Naive thymus-derived CD8-positive, alpha-beta T cell (primary cell): ENCODE results near the gene TEX51. TPM values are rescaled to one million over a fixed set of nuclear protein-coding genes. Genes with fewer than 3 reads are reported as not detected.

ENCODE experiments used
- ATAC-seq, 2 donors: fragments of 150-1000 bp; cut with Tn5 transposase in 1 of 2; sonication (Bioruptor Pico), chemical (Tn5 transposase) in 1 of 2; 1 replicate in 1 of 2; 2 replicates in 1 of 2; pipeline ENCODE4 v1.10.0; 2021; ENCODE audit warnings: mild to moderate bottlenecking in 2 of 2, moderate library complexity in 2 of 2
- POLR2A ChIA-PET: fragments of 350-600 bp; sonication (Branson Sonifier 250); formaldehyde crosslinking; loops from one replicate; lab custom pipeline; 2021; ENCODE audit warnings: antibody characterized with exemption; lab: Charles Lee
- DNase-seq, 10 donors: peaks; one replicate each; pipeline versions ENCODE4 v3.0.0 to v3.0.0-alpha.2; 2020 to 2022
- H3K27ac Mint-ChIP-seq, 10 donors: one replicate each; pipeline ENCODE4 v1.8.0; 2020 to 2022; ENCODE audit warnings: mild to moderate bottlenecking in 10 of 10, mixed read lengths in 10 of 10, moderate library complexity in 4 of 10, inconsistent platforms in 1 of 10
- H3K27me3 Mint-ChIP-seq, 5 donors: one replicate each; pipeline ENCODE4 v1.8.0; 2021 to 2022; ENCODE audit warnings: mixed read lengths in 5 of 5
- H3K36me3 Mint-ChIP-seq, 3 donors: one replicate each; pipeline ENCODE4 v1.8.0; 2020 to 2022; ENCODE audit warnings: mixed read lengths in 3 of 3, mild to moderate bottlenecking in 2 of 3, inconsistent platforms in 1 of 3
- H3K4me1 Mint-ChIP-seq, 4 donors: one replicate each; pipeline ENCODE4 v1.8.0; 2021 to 2022; ENCODE audit warnings: mixed read lengths in 4 of 4
- H3K4me3 Mint-ChIP-seq, 10 donors: one replicate each; pipeline ENCODE4 v1.8.0; 2020 to 2022; ENCODE audit warnings: mild to moderate bottlenecking in 10 of 10, mixed read lengths in 10 of 10, moderate library complexity in 6 of 10, inconsistent platforms in 1 of 10
- H3K9me3 Mint-ChIP-seq, 9 donors: one replicate each; pipeline ENCODE4 v1.8.0; 2020 to 2022; ENCODE audit warnings: mixed read lengths in 9 of 9, mild to moderate bottlenecking in 3 of 9, inconsistent platforms in 1 of 9, moderate library complexity in 1 of 9
- polyA plus RNA-seq, 3 donors: library from polyadenylated mRNA; unstranded; fragments of 300-500 nt; fragmentation: Illumina TruSeq; gene quantifications; one replicate each; pipeline ENCODE4 v1.2.3, GENCODE V29; 2021
- total RNA-seq, 8 experiments: library from RNA in 2 of 8; stranded (reverse) in 2 of 8; gene quantifications; one replicate each; pipeline ENCODE4 v1.2.3 and lab custom pipeline; 2021 to 2026

TEX51 gene
- total and polyA plus RNA-seq, 5 experiments from 2014 or later, result not detected

GRCh38 chr2:126934809-126935208 is 36.1 kb downstream of the TEX51 start:
- no peak for DNase-seq
- H3K9me3 Mint-ChIP-seq, result peaks cover 0 to 11% (median 9%) of the 10 kb centered on the region in 9 donors
- no peak overlapping the region for H3K4me3 Mint-ChIP-seq
- peaks cover 7 to 40% (median 15%) of the 10 kb centered on the region in 5 donors for H3K27me3 Mint-ChIP-seq
- ATAC-seq, result no peak
- peaks cover 2 to 11% (median 7%) of the 10 kb centered on the region in 4 donors for H3K4me1 Mint-ChIP-seq
- POLR2A ChIA-PET, result no interaction called here
- peaks cover 0 to 7% (median 6%) of the 10 kb centered on the region in 3 donors for H3K36me3 Mint-ChIP-seq
- H3K27ac Mint-ChIP-seq, result peak overlapping the region in 1 of 10 donors; percentile 21

- peaks cover 2 to 11% (median 7%) of the 10 kb centered on the region in 4 donors for H3K4me1 Mint-ChIP-seq
- DNase-seq, result no peak
- POLR2A ChIA-PET, result no interaction called here
- peak overlapping the region in 1 of 10 donors; percentile 7 for H3K27ac Mint-ChIP-seq
- peaks cover 7 to 36% (median 13%) of the 10 kb centered on the region in 5 donors for H3K27me3 Mint-ChIP-seq
- no peak overlapping the region for H3K4me3 Mint-ChIP-seq
- peaks cover 0 to 1% (median 0%) of the 10 kb centered on the region in 9 donors for H3K9me3 Mint-ChIP-seq
- no peak for ATAC-seq
- H3K36me3 Mint-ChIP-seq, result peaks cover 0 to under 1% (median 0%) of the 10 kb centered on the region in 3 donors
Observed at GRCh38 chr2:126935774-126936173, 37.1 kb downstream of the TEX51 start.

GRCh38 chr2:126936219-126936723 is 37.6 kb downstream of the TEX51 start:
- Mint-ChIP-seq H3K4me3 (no peak overlapping the region), H3K27me3 (peaks cover 7 to 36% (median 13%) of the 10 kb centered on the region in 5 donors), H3K9me3 (no peaks in the 10 kb centered on the region), H3K36me3 (no peaks in the 10 kb centered on the region), H3K27ac (no peak overlapping the region), H3K4me1 (peaks cover 2 to 11% (median 7%) of the 10 kb centered on the region in 4 donors)
- ATAC-seq (no peak), DNase-seq (no peak)
- POLR2A ChIA-PET, result no interaction called here

- Mint-ChIP-seq H3K4me3 (no peak overlapping the region), H3K9me3 (peaks cover 0 to 15% (median 6%) of the 10 kb centered on the region in 9 donors), H3K27ac (no peak overlapping the region), H3K27me3 (peaks cover 11 to 31% (median 16%) of the 10 kb centered on the region in 5 donors), H3K36me3 (peaks cover 3 to 13% (median 9%) of the 10 kb centered on the region in 3 donors), H3K4me1 (peaks cover 5 to 20% (median 15%) of the 10 kb centered on the region in 4 donors)
- POLR2A ChIA-PET, result no interaction called here
- no peak for ATAC-seq
- DNase-seq, result no peak
Observed at GRCh38 chr2:126940331-126940730, 41.6 kb downstream of the TEX51 start.

GRCh38 chr2:126942427-126943203 is 43.9 kb downstream of the TEX51 start:
- Mint-ChIP-seq H3K27me3 (peaks cover 9 to 22% (median 16%) of the 10 kb centered on the region in 5 donors), H3K4me3 (no peak overlapping the region), H3K9me3 (peaks cover 0 to 15% (median 6%) of the 10 kb centered on the region in 9 donors), H3K4me1 (peaks cover 2 to 30% (median 14%) of the 10 kb centered on the region in 4 donors), H3K27ac (no peak overlapping the region), H3K36me3 (peaks cover 3 to 13% (median 9%) of the 10 kb centered on the region in 3 donors)
- ATAC-seq, result no peak
- no peak for DNase-seq
- POLR2A ChIA-PET, result no interaction called here

- H3K36me3 Mint-ChIP-seq, result peaks cover 3 to 13% (median 9%) of the 10 kb centered on the region in 3 donors
- peaks cover 2 to 30% (median 15%) of the 10 kb centered on the region in 4 donors for H3K4me1 Mint-ChIP-seq
- ATAC-seq, result no peak
- DNase-seq, result no peak
- peaks cover 6 to 24% (median 12%) of the 10 kb centered on the region in 5 donors for H3K27me3 Mint-ChIP-seq
- H3K27ac Mint-ChIP-seq, result no peak overlapping the region
- peaks cover 0 to 15% (median 6%) of the 10 kb centered on the region in 9 donors for H3K9me3 Mint-ChIP-seq
- H3K4me3 Mint-ChIP-seq, result no peak overlapping the region
- POLR2A ChIA-PET, result no interaction called here
Observed at GRCh38 chr2:126943612-126944348, 45.1 kb downstream of the TEX51 start.

GRCh38 chr2:126945118-126945517 is 46.4 kb downstream of the TEX51 start:
- ATAC-seq (no peak), DNase-seq (no peak)
- Mint-ChIP-seq H3K36me3 (peaks cover 3 to 13% (median 9%) of the 10 kb centered on the region in 3 donors), H3K4me3 (peak overlapping the region in 1 of 10 donors; percentile 30), H3K9me3 (peaks cover 0 to 15% (median 6%) of the 10 kb centered on the region in 9 donors), H3K27ac (peak overlapping the region in 1 of 10 donors; percentile 24), H3K4me1 (peaks cover 2 to 30% (median 15%) of the 10 kb centered on the region in 4 donors), H3K27me3 (peaks cover 4 to 21% (median 12%) of the 10 kb centered on the region in 5 donors)
- POLR2A ChIA-PET, result no interaction called here

GRCh38 chr2:126946318-126947102 is 47.8 kb downstream of the TEX51 start:
- peaks cover 2 to 30% (median 15%) of the 10 kb centered on the region in 4 donors for H3K4me1 Mint-ChIP-seq
- no peak for ATAC-seq
- peaks cover 0 to 24% (median 6%) of the 10 kb centered on the region in 9 donors for H3K9me3 Mint-ChIP-seq
- peaks cover 3 to 17% (median 9%) of the 10 kb centered on the region in 3 donors for H3K36me3 Mint-ChIP-seq
- peaks cover 0 to 15% (median 10%) of the 10 kb centered on the region in 5 donors for H3K27me3 Mint-ChIP-seq
- H3K4me3 Mint-ChIP-seq, result no peak overlapping the region
- H3K27ac Mint-ChIP-seq, result peak overlapping the region in 3 of 10 donors; percentile 18 to 33 (median 23)
- DNase-seq, result no peak
- POLR2A ChIA-PET, result no interaction called here

- ATAC-seq (no peak), DNase-seq (no peak)
- no peak overlapping the region for H3K4me3 Mint-ChIP-seq
- POLR2A ChIA-PET, result no interaction called here
- H3K4me1 Mint-ChIP-seq, result peaks cover 2 to 30% (median 15%) of the 10 kb centered on the region in 4 donors
- peaks cover 3 to 16% (median 9%) of the 10 kb centered on the region in 3 donors for H3K36me3 Mint-ChIP-seq
- H3K9me3 Mint-ChIP-seq, result peaks cover 0 to 24% (median 6%) of the 10 kb centered on the region in 9 donors
- H3K27me3 Mint-ChIP-seq, result peaks cover 0 to 15% (median 10%) of the 10 kb centered on the region in 5 donors
- H3K27ac Mint-ChIP-seq, result peak overlapping the region in 1 of 10 donors; percentile 23
Observed at GRCh38 chr2:126947103-126947429, 48.4 kb downstream of the TEX51 start.

- no peak for ATAC-seq
- Mint-ChIP-seq H3K4me1 (peaks cover 6 to 34% (median 24%) of the 10 kb centered on the region in 4 donors), H3K27me3 (peaks cover 0 to 20% (median 2%) of the 10 kb centered on the region in 5 donors), H3K9me3 (peaks cover 0 to 15% (median 0%) of the 10 kb centered on the region in 9 donors), H3K4me3 (no peak overlapping the region), H3K27ac (no peak overlapping the region), H3K36me3 (peaks cover 0 to 10% (median 0%) of the 10 kb centered on the region in 3 donors)
- DNase-seq, result no peak
- POLR2A ChIA-PET, result no interaction called here
Observed at GRCh38 chr2:126949775-126950174, 51.1 kb downstream of the TEX51 start.

- H3K36me3 Mint-ChIP-seq, result peaks cover 0 to 10% (median 0%) of the 10 kb centered on the region in 3 donors
Observed at GRCh38 chr2:126950504-126950903, 51.8 kb downstream of the TEX51 start.

More at GRCh38 chr2:126950504-126950903, 51.8 kb downstream of the TEX51 start:
- Mint-ChIP-seq H3K27me3 (peaks cover 0 to 24% (median 2%) of the 10 kb centered on the region in 5 donors), H3K4me3 (no peak overlapping the region), H3K9me3 (peaks cover 0 to 15% (median 0%) of the 10 kb centered on the region in 9 donors), H3K27ac (no peak overlapping the region), H3K4me1 (peaks cover 4 to 34% (median 22%) of the 10 kb centered on the region in 4 donors)
- POLR2A ChIA-PET, result no interaction called here
- no peak for DNase-seq
- ATAC-seq, result no peak
